Measurements from ENCODE around the gene TNS2. TPM values are rescaled to one million over a fixed set of nuclear protein-coding genes. Genes with fewer than 3 reads are reported as not detected.

Gene TNS2
- total and polyA plus RNA-seq, 2 of the 13 experiments (the other 11 are each of a cell fraction or from before 2014, with no cell fraction given) = 8.9 to 20.4 TPM

GRCh38 chr12:53065975-53066931 is 16.4 kb downstream of the TNS2 start (continued):
- TF ChIP-seq ZNF704 (CRISPR knock-in tag; IDR thresholded peaks at IDR 0.05; ENCODE audit: borderline replicate concordance) (no peak), ZNF800 (CRISPR knock-in tag; IDR thresholded peaks at IDR 0.05) (no peak), ZNF274 (CRISPR knock-in tag; IDR thresholded peaks at IDR 0.05) (0 out of 2 replicates have a peak, but pooled peaks have one; percentile 47), HDAC2 (CRISPR knock-in tag; IDR thresholded peaks at IDR 0.05) (no peak), THRA (CRISPR knock-in tag; IDR thresholded peaks at IDR 0.05; ENCODE audit: borderline replicate concordance) (peak; percentile 39; the same call in 1 of the 2 replicates), ZNF687 (CRISPR knock-in tag; IDR thresholded peaks at IDR 0.05) (peak; percentile 56), SKIL (CRISPR knock-in tag; IDR thresholded peaks at IDR 0.05; ENCODE audit: borderline replicate concordance) (no peak), ZNF597 (CRISPR knock-in tag; IDR thresholded peaks at IDR 0.05) (no peak), CAMTA2 (CRISPR knock-in tag; IDR thresholded peaks at IDR 0.05; ENCODE audit: borderline replicate concordance) (no peak), TFDP2 (CRISPR knock-in tag; IDR thresholded peaks at IDR 0.05) (no peak), TBX2 (CRISPR knock-in tag; IDR thresholded peaks at IDR 0.05; ENCODE audit: borderline replicate concordance) (no peak), MED13 (CRISPR knock-in tag; IDR thresholded peaks at IDR 0.05) (no peak), GATA4 (IDR thresholded peaks at IDR 0.05; ENCODE audit: borderline replicate concordance, low read depth) (no peak)

All from HepG2 (cell line).